ENCODE results near the gene PRR33.

The PRR33 gene

GRCh38 chr11:1863352-1864216 is 28.1 kb downstream of the PRR33 start:
- TF ChIP-seq CTCF (IDR thresholded peaks at IDR 0.05; ENCODE audit: low read depth, low read length), result no peak
- H3K4me3 ChIP-seq (ENCODE audit: low read depth, low read length), result no peak overlapping the region

GRCh38 chr11:1862588-1863351 is 28.9 kb downstream of the PRR33 start:
- no peak for TF ChIP-seq CTCF (IDR thresholded peaks at IDR 0.05; ENCODE audit: low read depth, low read length)
- no peak overlapping the region for H3K4me3 ChIP-seq (ENCODE audit: low read depth, low read length)

- H3K4me3 ChIP-seq (ENCODE audit: low read depth, low read length), result no peak overlapping the region
- no peak for TF ChIP-seq CTCF (IDR thresholded peaks at IDR 0.05; ENCODE audit: low read depth, low read length)
Observed at GRCh38 chr11:1861435-1862411, 30.0 kb downstream of the PRR33 start.

GRCh38 chr11:1860108-1860507 is 31.6 kb downstream of the PRR33 start:
- H3K4me3 ChIP-seq (ENCODE audit: low read depth, low read length), result no peak overlapping the region
- TF ChIP-seq CTCF (IDR thresholded peaks at IDR 0.05; ENCODE audit: low read depth, low read length), result no peak

- no peak overlapping the region for H3K4me3 ChIP-seq (ENCODE audit: low read depth, low read length)
- TF ChIP-seq CTCF (IDR thresholded peaks at IDR 0.05; ENCODE audit: low read depth, low read length), result no peak
Observed at GRCh38 chr11:1859004-1859403, 32.7 kb downstream of the PRR33 start.

- no peak for TF ChIP-seq CTCF (IDR thresholded peaks at IDR 0.05; ENCODE audit: low read depth, low read length)
- no peak overlapping the region for H3K4me3 ChIP-seq (ENCODE audit: low read depth, low read length)
Observed at GRCh38 chr11:1858576-1858975, 33.1 kb downstream of the PRR33 start.
